Keratinocyte (primary cell): ENCODE results near the gene ETFA. TPM values are rescaled to one million over a fixed set of nuclear protein-coding genes. Genes with fewer than 3 reads are reported as not detected.

ENCODE experiments used
- DNase-seq: peaks from one replicate; pipeline ENCODE4 v3.0.0-alpha.2; 2011; ENCODE audit warnings: low read depth, missing footprints, low spot score
- FAIRE-seq: peaks from 2 replicates; lab custom pipeline; 2011; peaks lifted over from hg19 to GRCh38; lab: Jason Lieb, UNC
- H2AFZ ChIP-seq: 2 replicates; pipeline ENCODE4 v1.6.0; 2012; ENCODE audit warnings: low read length, control low read depth, inconsistent platforms; ENCODE audit not compliant: control insufficient read depth
- H3K27ac ChIP-seq: 2 replicates; pipeline ENCODE4 v1.5.1; 2011; ENCODE audit warnings: low read length; ENCODE audit not compliant: control insufficient read depth, insufficient read depth
- H3K27me3 ChIP-seq: 3 replicates; pipeline ENCODE4 v1.6.0; 2011; ENCODE audit warnings: low read length; ENCODE audit not compliant: control insufficient read depth, insufficient read depth; ENCODE audit errors: extremely low read depth
- H3K36me3 ChIP-seq, 2 experiments: 2 replicates in 1 of 2; 3 replicates in 1 of 2; pipeline ENCODE4 v1.5.1; 2011; ENCODE audit warnings: low read length in 2 of 2, mild to moderate bottlenecking in 1 of 2; ENCODE audit not compliant: control insufficient read depth in 2 of 2, insufficient read depth in 2 of 2; ENCODE audit errors: extremely low read depth in 1 of 2
- H3K4me1 ChIP-seq: 3 replicates; pipeline ENCODE4 v1.5.1; 2011; ENCODE audit warnings: low read length; ENCODE audit not compliant: control insufficient read depth, insufficient read depth; ENCODE audit errors: extremely low read depth
- H3K4me2 ChIP-seq: 3 replicates; pipeline ENCODE4 v1.6.0; 2011; ENCODE audit warnings: low read depth, low read length; ENCODE audit not compliant: control insufficient read depth, insufficient read depth; ENCODE audit errors: extremely low read depth
- H3K4me3 ChIP-seq, 3 experiments: fragments of 200-600 bp in 1 of 3; sonication (generic) in 1 of 3; 2 replicates in 2 of 3; 3 replicates in 1 of 3; pipeline ENCODE4 v1.5.1; 2011 to 2016; ENCODE audit warnings: low read length in 3 of 3, mild to moderate bottlenecking in 3 of 3, control low read depth in 2 of 3, inconsistent platforms in 1 of 3, low read depth in 1 of 3, mixed read lengths in 1 of 3, mixed run types in 1 of 3, moderate library complexity in 1 of 3; ENCODE audit not compliant: control insufficient read depth in 2 of 3, insufficient read depth in 2 of 3; ENCODE audit errors: extremely low read depth in 1 of 3
- H3K79me2 ChIP-seq: 2 replicates; pipeline ENCODE4 v1.6.0; 2012; ENCODE audit warnings: low read length; ENCODE audit not compliant: control insufficient read depth, insufficient read depth
- H3K9ac ChIP-seq: 3 replicates; pipeline ENCODE4 v1.6.0; 2011; ENCODE audit warnings: low read length; ENCODE audit not compliant: control insufficient read depth, insufficient read depth; ENCODE audit errors: extremely low read depth
- H3K9me1 ChIP-seq: 3 replicates; pipeline ENCODE4 v1.6.0; 2011; ENCODE audit warnings: low read length; ENCODE audit not compliant: control insufficient read depth, insufficient read depth; ENCODE audit errors: extremely low read depth
- H3K9me3 ChIP-seq: 2 replicates; pipeline ENCODE4 v1.5.1; 2012; ENCODE audit warnings: low read depth, low read length; ENCODE audit not compliant: control insufficient read depth
- H4K20me1 ChIP-seq: 3 replicates; pipeline ENCODE4 v1.6.0; 2011; ENCODE audit warnings: low read length; ENCODE audit not compliant: control insufficient read depth, insufficient read depth; ENCODE audit errors: extremely low read depth
- CTCF ChIP-seq, 3 experiments: IDR thresholded peaks in 1 of 3; conservative IDR thresholded peaks in 1 of 3; optimal IDR thresholded peaks in 1 of 3; 2 replicates in 2 of 3; 3 replicates in 1 of 3; pipeline versions ENCODE3 to v1.5.1; 2011; ENCODE audit warnings: low read length in 3 of 3, mild to moderate bottlenecking in 3 of 3, moderate library complexity in 2 of 3, control low read depth in 1 of 3, inconsistent platforms in 1 of 3; ENCODE audit not compliant: insufficient read depth in 2 of 3; ENCODE audit errors: extremely low read depth in 1 of 3
- EZH2 ChIP-seq: IDR thresholded peaks from one replicate; pipeline ENCODE4 v1.6.1; 2012; ENCODE audit warnings: inconsistent platforms, mild to moderate bottlenecking, low read length, moderate library complexity
- dilution Hi-C: fragments of 300-500 bp; cut with MboI; formaldehyde crosslinking; loops from one replicate; pipeline ENCODE4 v1.7.0; 2020; ENCODE audit warnings: low sequenced_read_pairs; ENCODE audit not compliant: extremely low pct_ligation_motif_present
- polyA plus RNA-seq, 5 experiments: library from polyadenylated mRNA; depleted of rRNA in 3 of 5; stranded (reverse) in 3 of 5; stranded (forward) in 1 of 5; unstranded in 1 of 5; fragments of >200 nt; gene quantifications; 1 replicate in 1 of 5; 2 replicates in 3 of 5; 3 replicates in 1 of 5; pipeline versions ENCODE4 v1.2.1 to v1.2.3, GENCODE V29; 2011 to 2012; ENCODE audit warnings: missing spikeins in 2 of 5, low read depth in 1 of 5, low replicate concordance in 1 of 5

ETFA gene
- polyA plus RNA-seq, 1 donor (not counting 4 experiments of a cell fraction or from before 2014, with no cell fraction given) = 230 TPM

- DNase-seq (no peak), FAIRE-seq (no peak)
- TF ChIP-seq EZH2 (no peak), CTCF (optimal IDR thresholded peaks at IDR 0.05 in 1 of 3, IDR thresholded peaks at IDR 0.05 in 1 of 3, conservative IDR thresholded peaks at IDR 0.05 in 1 of 3; ENCODE audit: extremely low read depth in 1 of 3, insufficient read depth in 2 of 3, low read length in 3 of 3) (no peak)
- Histone ChIP-seq H3K4me3 (no peak overlapping the region), H2AFZ (no peak overlapping the region), H3K9me1 (no peaks in the 10 kb centered on the region), H3K27me3 (no peaks in the 10 kb centered on the region), H3K4me2 (no peak overlapping the region), H3K9ac (no peak overlapping the region), H3K27ac (no peak overlapping the region), H3K4me1 (no peaks in the 10 kb centered on the region), H3K36me3 (no peaks in the 10 kb centered on the region), H4K20me1 (no peaks in the 10 kb centered on the region), H3K79me2 (no peaks in the 10 kb centered on the region), H3K9me3 (no peaks in the 10 kb centered on the region)
- dilution Hi-C loops = no loop called here
Observed at GRCh38 chr15:76354823-76355440, 43.7 kb upstream of the ETFA start.

GRCh38 chr15:76353903-76354302, 42.6 kb upstream of the ETFA start:
- Histone ChIP-seq H3K27me3 (no peaks in the 10 kb centered on the region), H3K9me1 (no peaks in the 10 kb centered on the region)
- FAIRE-seq = no peak

More at GRCh38 chr15:76353903-76354302, 42.6 kb upstream of the ETFA start:
- no peak overlapping the region for H2AFZ ChIP-seq
- H3K9ac ChIP-seq = no peak overlapping the region
- H4K20me1 ChIP-seq = no peaks in the 10 kb centered on the region
- no peaks in the 10 kb centered on the region for H3K36me3 ChIP-seq
- no peaks in the 10 kb centered on the region for H3K79me2 ChIP-seq
- H3K9me3 ChIP-seq = no peaks in the 10 kb centered on the region
- dilution Hi-C loops = no loop called here
- no peak for DNase-seq
- H3K4me2 ChIP-seq = no peak overlapping the region
- no peaks in the 10 kb centered on the region for H3K4me1 ChIP-seq
- H3K4me3 ChIP-seq = no peak overlapping the region
- TF ChIP-seq CTCF (optimal IDR thresholded peaks at IDR 0.05 in 1 of 3, IDR thresholded peaks at IDR 0.05 in 1 of 3, conservative IDR thresholded peaks at IDR 0.05 in 1 of 3; ENCODE audit: extremely low read depth in 1 of 3, insufficient read depth in 2 of 3, low read length in 3 of 3) = no peak
- no peak for TF ChIP-seq EZH2
- H3K27ac ChIP-seq = no peak overlapping the region
